ENCODE measurements around the gene LMF1.

Gene LMF1

GRCh38 chr16:916035-916799, 54.6 kb downstream of the LMF1 start:
- TF ChIP-seq TAF1 (IDR thresholded peaks at IDR 0.05; ENCODE audit: borderline replicate concordance, insufficient read depth, low read length) (no peak), SIN3A (IDR thresholded peaks at IDR 0.05; ENCODE audit: borderline replicate concordance, insufficient read depth, low read length) (no peak), FOXP2 (optimal IDR thresholded peaks at IDR 0.05; ENCODE audit: borderline replicate concordance, extremely low read depth, extremely low read length, insufficient read depth) (no peak), POLR2AphosphoS5 (IDR thresholded peaks at IDR 0.05; ENCODE audit: low read depth, low read length) (no peak), REST (IDR thresholded peaks at IDR 0.05; ENCODE audit: insufficient read depth in 1 of 2, low read depth in 2 of 2, low read length in 2 of 2) (no peak)

GRCh38 chr16:915546-915945, 55.2 kb downstream of the LMF1 start:
- TF ChIP-seq REST (IDR thresholded peaks at IDR 0.05; ENCODE audit: insufficient read depth in 1 of 2, low read depth in 2 of 2, low read length in 2 of 2): no peak
- no peak for TF ChIP-seq POLR2AphosphoS5 (IDR thresholded peaks at IDR 0.05; ENCODE audit: low read depth, low read length)
- TF ChIP-seq TAF1 (IDR thresholded peaks at IDR 0.05; ENCODE audit: borderline replicate concordance, insufficient read depth, low read length): no peak
- no peak for TF ChIP-seq SIN3A (IDR thresholded peaks at IDR 0.05; ENCODE audit: borderline replicate concordance, insufficient read depth, low read length)
- no peak for TF ChIP-seq FOXP2 (optimal IDR thresholded peaks at IDR 0.05; ENCODE audit: borderline replicate concordance, extremely low read depth, extremely low read length, insufficient read depth)

GRCh38 chr16:914440-914839, 56.3 kb downstream of the LMF1 start:
- TF ChIP-seq POLR2AphosphoS5 (IDR thresholded peaks at IDR 0.05; ENCODE audit: low read depth, low read length) (no peak), SIN3A (IDR thresholded peaks at IDR 0.05; ENCODE audit: borderline replicate concordance, insufficient read depth, low read length) (no peak), TAF1 (IDR thresholded peaks at IDR 0.05; ENCODE audit: borderline replicate concordance, insufficient read depth, low read length) (no peak), REST (IDR thresholded peaks at IDR 0.05; ENCODE audit: insufficient read depth in 1 of 2, low read depth in 2 of 2, low read length in 2 of 2) (no peak), FOXP2 (optimal IDR thresholded peaks at IDR 0.05; ENCODE audit: borderline replicate concordance, extremely low read depth, extremely low read length, insufficient read depth) (no peak)

- TF ChIP-seq FOXP2 (optimal IDR thresholded peaks at IDR 0.05; ENCODE audit: borderline replicate concordance, extremely low read depth, extremely low read length, insufficient read depth) (no peak), REST (IDR thresholded peaks at IDR 0.05; ENCODE audit: insufficient read depth in 1 of 2, low read depth in 2 of 2, low read length in 2 of 2) (no peak), SIN3A (IDR thresholded peaks at IDR 0.05; ENCODE audit: borderline replicate concordance, insufficient read depth, low read length) (no peak), TAF1 (IDR thresholded peaks at IDR 0.05; ENCODE audit: borderline replicate concordance, insufficient read depth, low read length) (no peak), POLR2AphosphoS5 (IDR thresholded peaks at IDR 0.05; ENCODE audit: low read depth, low read length) (no peak)
These were observed 56.9 kb downstream of the LMF1 start for GRCh38 chr16:913817-914439.

All from PFSK-1 (cell line).